Right lung (tissue), 5 donors: ENCODE measurements around the gene VSIG10L. TPM values are rescaled to one million over a fixed set of nuclear protein-coding genes. Genes with fewer than 3 reads are reported as not detected.

Source experiments
- DNase-seq, 2 donors: peaks; one replicate each; pipeline ENCODE4 v3.0.0-alpha.2; 2013
- polyA plus RNA-seq, 5 donors: library from polyadenylated mRNA; unstranded; fragments of 120-200 nt; gene quantifications; one replicate each; pipeline versions ENCODE4 v1.2.1 to v1.2.3, GENCODE V29; 2013; ENCODE audit warnings: inconsistent platforms in 1 of 5, low replicate concordance in 1 of 5; ENCODE audit not compliant: insufficient read length in 5 of 5, insufficient read depth in 1 of 5

Gene VSIG10L
- polyA plus RNA-seq, 5 donors, result 3.2 to 5.3 (median 3.8) TPM

DNA sequence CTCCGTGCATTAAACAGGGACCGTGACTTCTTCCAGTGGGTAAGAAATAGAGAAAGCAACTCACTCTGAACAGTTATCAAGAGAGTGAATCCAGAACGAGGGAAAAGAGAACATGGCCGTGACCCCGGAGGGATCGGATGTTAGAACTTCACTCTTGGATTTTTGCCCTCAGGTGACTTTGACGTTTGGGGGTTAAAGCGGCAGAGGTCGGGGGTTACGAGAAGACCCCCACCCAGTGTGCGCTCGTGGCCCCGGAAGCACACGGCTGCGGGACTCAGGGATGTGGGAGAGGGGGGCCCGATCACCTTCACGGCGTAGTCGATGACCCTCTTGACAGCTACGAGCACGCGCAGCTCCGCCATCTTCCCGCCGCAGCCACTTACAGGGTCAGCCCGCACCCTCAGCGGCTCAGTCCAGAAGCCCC lies 24.0 kb upstream of the VSIG10L start, which contains the start of gene ETFB:
Gene ETFB (minus strand): TSS at position 424 of the 424 bp plus-strand sequence. CDS start 62 bp downstream, at position 362.
- no peak for DNase-seq

- peak; percentile 19 to 25 for DNase-seq
Observed at GRCh38 chr19:51365211-51365964, 23.4 kb upstream of the VSIG10L start.

DNA sequence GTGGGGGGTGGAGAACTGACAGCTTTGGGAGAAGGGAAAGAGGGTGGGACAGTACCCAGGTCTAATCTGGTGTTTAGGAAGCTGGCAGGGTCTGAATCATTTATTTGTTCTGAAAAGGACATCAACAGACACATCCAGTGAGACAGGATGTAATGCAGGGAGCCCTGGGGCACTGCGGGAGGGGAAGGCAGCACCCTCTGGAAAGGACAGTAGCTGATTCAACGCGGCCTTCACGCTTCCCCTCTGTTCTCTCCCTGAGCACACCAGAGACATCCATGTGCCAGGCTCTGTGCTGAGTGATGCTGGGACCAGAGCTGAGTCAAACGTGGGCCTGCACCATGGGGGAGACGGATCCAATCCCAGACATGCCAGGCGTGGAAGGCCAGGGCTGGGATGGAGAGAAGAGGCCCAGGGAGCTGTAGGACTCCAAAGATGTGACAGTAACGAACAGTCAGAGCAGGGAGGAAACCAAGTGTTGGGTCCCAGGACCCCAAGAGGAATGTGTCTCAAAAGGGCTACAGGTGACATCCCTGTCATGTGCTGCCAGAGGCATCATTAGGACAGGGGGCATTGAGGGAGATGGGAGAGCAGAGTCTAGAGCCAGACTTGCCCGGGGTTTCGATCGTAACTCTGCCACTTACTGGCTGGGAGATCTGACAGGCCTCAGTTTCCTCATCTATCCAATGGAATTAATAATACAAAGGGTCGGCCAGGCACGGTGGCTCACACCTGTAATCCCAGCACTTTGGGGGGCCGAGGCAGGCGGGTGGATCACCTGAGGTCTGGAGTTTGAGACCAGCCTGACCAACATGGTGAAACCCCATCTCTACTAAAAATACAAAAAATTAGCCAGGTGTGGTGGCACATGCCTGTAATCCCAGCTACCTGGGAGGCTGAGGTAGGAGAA lies 22.5 kb upstream of the VSIG10L start:
- no peak for DNase-seq

- DNase-seq, result no peak
Observed at GRCh38 chr19:51361239-51361638, 19.3 kb upstream of the VSIG10L start.

- DNase-seq, result no peak
Observed at GRCh38 chr19:51359294-51359693, 17.4 kb upstream of the VSIG10L start.

DNA sequence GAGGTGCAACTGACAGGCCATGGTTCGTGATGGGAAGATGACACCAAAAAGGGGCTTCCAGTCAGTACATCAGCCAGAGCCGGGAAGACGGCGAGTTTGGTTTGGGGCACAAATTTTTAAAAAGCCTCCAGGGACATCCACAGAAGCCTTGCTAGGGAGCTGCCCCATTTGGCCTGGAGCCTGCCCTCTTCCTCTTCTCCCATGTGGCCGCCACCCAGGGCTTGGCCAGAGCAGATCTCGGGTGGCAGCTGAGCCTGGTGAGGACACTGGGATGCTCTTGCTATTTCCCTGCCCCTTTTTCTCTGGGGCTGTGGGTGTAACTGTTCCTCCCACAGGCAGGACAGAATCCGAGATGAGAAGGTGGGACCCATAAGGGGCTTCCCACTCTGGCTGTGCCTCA lies 16.0 kb upstream of the VSIG10L start:
- DNase-seq, result no peak

DNA sequence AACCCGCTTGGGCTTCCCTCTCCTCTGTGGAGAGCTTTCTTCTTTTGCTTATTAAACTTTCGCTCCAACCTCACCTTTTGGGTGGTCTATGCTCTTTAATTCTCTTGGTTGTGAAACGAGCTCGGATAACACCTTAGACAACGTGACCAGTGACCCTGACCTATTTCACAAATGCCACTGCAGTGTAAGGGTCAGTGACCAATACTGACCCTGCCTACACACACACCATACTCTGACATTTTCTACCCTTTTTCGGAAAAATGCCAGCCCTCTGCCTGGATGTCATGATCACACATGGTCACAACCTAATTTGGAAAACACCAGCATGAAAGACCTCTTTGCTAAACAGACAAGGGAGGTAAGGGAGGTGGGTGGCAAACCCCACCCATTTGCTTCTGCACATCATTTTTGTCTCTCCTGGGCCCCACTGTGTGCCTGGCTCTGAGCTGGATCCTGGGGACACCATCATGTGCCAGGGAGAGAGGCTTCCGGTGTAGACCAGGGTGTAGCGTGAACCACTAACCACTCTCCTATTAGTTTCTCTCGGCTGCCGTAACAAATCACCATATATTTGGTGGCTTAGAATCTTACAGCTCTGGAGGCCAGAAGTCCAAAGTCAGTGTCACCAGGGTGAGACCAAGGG lies 14.3 kb upstream of the VSIG10L start:
- DNase-seq, result no peak

DNA sequence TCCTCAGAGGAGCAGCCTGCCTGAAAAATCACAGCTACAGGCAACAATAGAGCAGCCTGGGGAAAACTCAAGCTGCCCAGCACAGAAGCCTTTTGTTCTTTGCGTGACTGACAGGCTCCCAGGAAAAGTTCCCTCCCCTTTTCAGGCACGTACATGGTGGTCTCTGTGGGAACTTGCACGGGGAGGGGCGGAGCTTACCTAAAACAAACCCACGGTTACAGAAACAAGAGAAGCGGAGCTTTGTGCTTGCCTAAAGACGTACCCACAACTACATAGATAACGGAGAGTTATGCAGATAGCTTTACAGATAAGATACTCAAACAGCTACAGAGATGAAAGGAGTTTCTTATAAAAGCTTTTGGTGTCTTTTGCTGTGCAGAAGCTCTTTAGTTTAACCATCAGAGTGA lies 12.8 kb upstream of the VSIG10L start:
- DNase-seq, result no peak

GRCh38 chr19:51354103-51354741 lies 12.3 kb upstream of the VSIG10L start:
- DNase-seq, result no peak

DNA sequence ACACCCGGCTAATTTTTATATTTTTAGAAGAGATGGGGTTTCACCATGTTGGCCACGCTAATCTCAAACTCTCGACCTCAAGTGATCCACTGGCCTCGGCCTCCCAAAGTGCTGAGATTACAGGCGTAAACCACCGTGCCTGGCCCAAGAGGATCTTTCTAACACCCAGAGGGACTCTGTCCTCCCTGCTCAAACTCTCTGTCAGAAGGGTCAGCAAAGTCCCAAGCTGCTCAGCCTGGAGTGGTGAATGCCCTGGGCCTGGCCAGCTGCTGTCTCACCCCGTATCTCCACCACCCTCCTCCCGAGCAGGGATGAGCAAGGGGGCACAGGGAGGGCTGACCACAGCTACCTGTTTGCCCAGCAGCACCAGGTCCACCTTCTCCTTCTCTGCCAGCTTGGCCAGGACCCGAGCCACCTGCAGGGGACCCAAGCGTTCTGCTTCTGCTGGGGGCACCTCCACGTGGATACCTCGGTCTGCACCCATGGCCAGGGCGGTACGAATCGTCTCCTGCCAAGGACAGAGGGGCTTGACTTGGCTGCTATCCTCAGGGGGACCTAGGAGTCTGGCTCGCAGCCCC lies 10.9 kb upstream of the VSIG10L start:
- no peak for DNase-seq

DNA sequence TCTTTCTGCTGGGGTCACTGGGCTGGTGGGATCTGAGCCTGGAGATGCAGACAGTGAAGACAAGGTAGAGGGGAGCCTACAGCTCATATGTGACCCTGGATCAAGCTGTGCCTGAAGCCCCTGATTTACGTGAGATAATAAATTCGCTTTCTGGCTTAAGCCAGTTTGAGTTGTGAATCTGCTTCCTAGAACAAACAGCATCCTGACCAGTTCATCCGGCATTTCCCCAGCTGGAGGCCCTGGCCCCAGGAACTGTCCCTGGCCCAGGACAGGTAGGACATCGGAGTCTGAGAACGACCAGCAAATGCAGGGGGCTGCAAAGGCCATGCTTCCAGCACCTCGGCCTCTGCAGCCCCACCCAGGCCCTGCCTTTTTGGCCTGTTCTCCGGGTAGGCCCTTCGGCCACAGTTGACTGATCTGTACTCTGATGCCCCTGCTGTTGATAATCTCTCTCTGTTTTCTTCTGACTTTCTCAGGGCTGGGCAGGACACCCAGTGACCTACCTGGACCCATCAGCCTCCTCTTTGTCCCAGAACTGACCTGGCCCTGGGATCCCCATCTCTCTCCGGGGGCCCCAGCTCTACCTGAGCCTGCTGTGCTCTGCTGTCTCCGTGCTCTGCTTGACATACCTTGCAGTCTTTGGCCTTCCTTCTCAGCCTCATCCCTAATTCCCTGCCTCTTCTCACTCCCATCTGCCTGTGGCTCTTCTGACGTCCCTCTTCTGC lies 9.5 kb upstream of the VSIG10L start:
- no peak for DNase-seq

GRCh38 chr19:51347209-51347928 lies 5.4 kb upstream of the VSIG10L start:
- DNase-seq, result no peak

GRCh38 chr19:51346742-51347141 lies 4.8 kb upstream of the VSIG10L start:
- DNase-seq, result no peak

DNA sequence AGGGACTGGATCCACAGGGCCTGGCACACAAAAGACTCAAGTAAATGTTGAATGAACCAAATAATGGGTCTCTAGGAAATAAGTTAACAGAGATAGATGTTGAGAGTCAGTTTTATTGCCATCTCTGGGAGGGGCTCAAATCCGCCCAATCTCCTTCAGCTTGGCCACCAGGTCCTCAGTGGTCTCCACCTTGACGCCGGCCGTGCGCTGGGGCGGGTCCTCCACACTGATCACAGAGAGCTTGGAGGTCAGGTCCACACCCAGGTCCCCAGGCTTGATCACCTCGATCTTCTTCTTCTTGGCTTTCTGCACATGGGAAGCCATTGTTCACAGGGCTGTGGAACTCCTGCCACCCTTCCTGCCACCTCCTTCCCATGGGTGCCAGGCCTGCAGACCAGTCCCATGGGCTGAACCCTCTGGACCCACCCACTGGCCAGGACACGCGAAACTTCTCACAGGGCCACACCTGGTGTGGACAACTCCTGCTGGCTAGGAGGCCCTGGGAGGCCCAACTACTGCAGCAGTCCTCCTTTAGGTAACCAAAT lies 3.2 kb upstream of the VSIG10L start:
- no peak for DNase-seq

DNA sequence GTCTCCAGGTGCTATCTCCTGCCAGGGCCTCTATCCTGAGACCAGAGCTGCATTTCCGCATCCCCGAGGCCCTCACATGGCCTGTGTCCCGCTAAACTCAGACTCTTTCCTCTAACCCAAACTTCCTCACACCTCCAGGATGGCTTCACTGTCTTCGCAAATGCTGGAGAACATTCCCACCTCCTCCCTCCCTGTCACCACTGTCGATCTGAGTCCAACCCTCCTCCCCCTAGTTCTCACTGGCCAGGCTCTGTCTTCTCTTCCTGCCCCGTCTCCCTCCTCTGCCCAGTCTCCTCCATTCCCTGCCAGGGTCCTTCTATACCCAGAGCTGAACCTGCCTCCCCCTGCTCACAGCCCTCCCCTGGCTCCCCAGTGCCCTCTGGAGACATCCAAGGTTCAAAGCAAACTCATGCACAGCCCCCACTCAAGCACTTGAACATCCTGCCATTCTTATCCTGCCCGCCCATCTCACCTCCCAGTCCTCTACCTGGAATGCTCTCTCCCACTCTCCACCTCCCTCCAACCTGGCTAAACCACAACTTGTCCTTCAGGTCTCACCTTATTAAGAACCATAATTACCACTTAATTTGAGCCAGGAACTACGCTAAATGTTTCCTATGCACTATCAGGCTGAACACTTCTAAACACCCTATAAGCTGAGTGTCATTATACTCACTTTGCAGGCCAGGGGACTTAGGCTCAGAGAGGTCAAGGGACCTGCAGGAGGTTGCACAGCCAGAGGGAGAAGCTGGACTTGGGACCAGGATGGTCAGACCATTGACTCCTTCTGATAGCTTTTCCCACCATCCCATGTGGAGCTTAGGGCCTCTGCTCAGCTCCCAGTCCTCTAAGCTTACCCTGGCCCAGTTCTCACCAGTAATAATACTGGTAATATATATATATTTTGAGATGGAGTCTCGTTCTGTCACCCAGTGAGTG lies 961 bp upstream of the VSIG10L start:
- no peak for DNase-seq

- no peak for DNase-seq
Observed at GRCh38 chr19:51341066-51341465, 873 bp downstream of the VSIG10L start.

- DNase-seq, result peak; percentile 76 to 82
Observed at GRCh38 chr19:51339687-51340656, 2.0 kb downstream of the VSIG10L start.
